Panc1 (cell line): Measurements from ENCODE around the gene LRBA. TPM values are rescaled to one million over a fixed set of nuclear protein-coding genes. Genes with fewer than 3 reads are reported as not detected.

Source experiments
- ATAC-seq: fragments of 200-7000 bp; cut with Tn5 transposase; 2 replicates; pipeline ENCODE4 v1.9.1; 2020; ENCODE audit warnings: mild to moderate bottlenecking, moderate library complexity
- BruUV-seq: library from RNA; stranded (reverse); fragments of 400-500 nt; replicated peaks from 2 replicates; lab custom pipeline; 2021; lab: Mats Ljungman, UMichigan
- CTCF ChIA-PET: fragments of 300-600 bp; sonication (Branson Sonifier 250); formaldehyde crosslinking; loops from one replicate; lab custom pipeline; 2022; ENCODE audit warnings: antibody characterized with exemption; lab: Charles Lee
- POLR2A ChIA-PET: fragments of 300-600 bp; sonication (Branson Sonifier 250); formaldehyde crosslinking; loops from one replicate; lab custom pipeline; 2022; ENCODE audit warnings: antibody characterized with exemption; lab: Charles Lee
- DNase-seq: peaks from one replicate; pipeline ENCODE4 v3.0.0-alpha.2; 2010; ENCODE audit warnings: low read depth, low spot score
- H3K27ac ChIP-seq: 2 replicates; pipeline ENCODE4 v1.5.1; 2011; ENCODE audit warnings: mild to moderate bottlenecking, low read length, inconsistent platforms
- H3K27me3 ChIP-seq: fragments of 200-500 bp; sonication (Bioruptor generic); 2 replicates; pipeline ENCODE4 v1.6.0; 2014; ENCODE audit warnings: low read length, inconsistent platforms; ENCODE audit not compliant: control insufficient read depth, insufficient read depth
- H3K36me3 ChIP-seq: fragments of 200-500 bp; sonication (Bioruptor generic); 2 replicates; pipeline ENCODE4 v1.5.1; 2014; ENCODE audit warnings: inconsistent platforms, mild to moderate bottlenecking, low read length, moderate library complexity; ENCODE audit not compliant: control insufficient read depth, insufficient read depth
- H3K4me1 ChIP-seq: 2 replicates; pipeline ENCODE4 v1.5.1; 2011; ENCODE audit warnings: inconsistent platforms, mild to moderate bottlenecking, low read length, moderate library complexity; ENCODE audit not compliant: control insufficient read depth, insufficient read depth
- H3K4me3 ChIP-seq, 2 experiments: 2 replicates each; pipeline ENCODE4 v1.5.1; 2011 to 2012; ENCODE audit warnings: low read depth in 2 of 2, low read length in 2 of 2, mild to moderate bottlenecking in 2 of 2, inconsistent platforms in 1 of 2, moderate library complexity in 1 of 2
- H3K9me3 ChIP-seq: fragments of 200-500 bp; sonication (Bioruptor generic); 2 replicates; pipeline ENCODE4 v1.5.1; 2014; ENCODE audit warnings: low read depth, mild to moderate bottlenecking, inconsistent platforms, low read length, moderate library complexity; ENCODE audit not compliant: control insufficient read depth, insufficient read depth
- CTCF ChIP-seq: fragments of 450-650 bp; IDR thresholded peaks from 2 replicates; pipeline ENCODE4 v1.5.1; 2017; ENCODE audit warnings: mild to moderate bottlenecking
- POLR2AphosphoS5 ChIP-seq: IDR thresholded peaks from 2 replicates; pipeline ENCODE4 v1.6.1; 2012; ENCODE audit warnings: mild to moderate bottlenecking, low read depth, low read length, moderate library complexity
- REST ChIP-seq, 2 experiments: IDR thresholded peaks; 2 replicates each; pipeline ENCODE4 v1.6.1; 2011 to 2012; ENCODE audit warnings: low read depth in 2 of 2, control low read depth in 1 of 2, low read length in 1 of 2, mild to moderate bottlenecking in 1 of 2, moderate library complexity in 1 of 2; ENCODE audit not compliant: insufficient read depth in 1 of 2
- SIN3A ChIP-seq: IDR thresholded peaks from 2 replicates; pipeline ENCODE4 v1.6.1; 2012; ENCODE audit warnings: low read depth, mild to moderate bottlenecking, low read length, moderate library complexity, borderline replicate concordance; ENCODE audit not compliant: insufficient read depth
- TCF7L2 ChIP-seq: IDR thresholded peaks from 2 replicates; pipeline ENCODE4 v1.6.1; 2011; ENCODE audit warnings: mild to moderate bottlenecking, low read depth, low read length, inconsistent platforms
- in situ Hi-C: cut with HindIII; loops from 2 replicates; pipeline ENCODE4 v1.10.0; 2016; ENCODE audit warnings: low sequenced_read_pairs, low pct_unique_long_range_greater_than_20kb
- intact Hi-C: fragments of 100-400 bp; cut with micrococcal nuclease; formaldehyde crosslinking; loops from one replicate; pipeline ENCODE4 v1.10.0; 2022; ENCODE audit not compliant: unreplicated experiment
- total RNA-seq: library from RNA; stranded (reverse); gene quantifications from one replicate; pipeline ENCODE4 v1.2.1, GENCODE V29; 2021; ENCODE audit not compliant: unreplicated experiment

Gene LRBA
- total RNA-seq, 1 experiment from 2014 or later = 26.4 TPM

- H3K9me3 ChIP-seq = no peaks in the 10 kb centered on the region
- TF ChIP-seq CTCF (no peak), REST (IDR thresholded peaks at IDR 0.05; ENCODE audit: insufficient read depth in 1 of 2, low read depth in 2 of 2, low read length in 1 of 2) (no peak)
- no peak overlapping the region for H3K27ac ChIP-seq
- no peaks in the 10 kb centered on the region for H3K36me3 ChIP-seq
- ChIA-PET CTCF (no interaction called here), POLR2A (no interaction called here)
- H3K4me3 ChIP-seq = no peak overlapping the region
- ATAC-seq (no peak), DNase-seq (no peak)
- no peaks in the 10 kb centered on the region for H3K27me3 ChIP-seq
- in situ Hi-C loops = no loop called here
- H3K4me1 ChIP-seq = no peaks in the 10 kb centered on the region
- intact Hi-C loops = no loop called here
- no TSS peak for BruUV-seq
Observed at GRCh38 chr4:150401083-150401687, 613.9 kb downstream of the LRBA start.

GRCh38 chr4:150395872-150396271 is 619.2 kb downstream of the LRBA start:
- Histone ChIP-seq H3K27ac (no peak overlapping the region), H3K4me3 (no peak overlapping the region), H3K27me3 (no peaks in the 10 kb centered on the region), H3K9me3 (no peaks in the 10 kb centered on the region), H3K36me3 (no peaks in the 10 kb centered on the region), H3K4me1 (no peaks in the 10 kb centered on the region)
- DNase-seq (no peak), ATAC-seq (no peak)
- ChIA-PET CTCF (no interaction called here), POLR2A (no interaction called here)
- no TSS peak for BruUV-seq
- in situ Hi-C loops = no loop called here
- intact Hi-C loops = no loop called here
- TF ChIP-seq TCF7L2 (no peak), CTCF (no peak), SIN3A (no peak), POLR2AphosphoS5 (no peak), REST (IDR thresholded peaks at IDR 0.05; ENCODE audit: insufficient read depth in 1 of 2, low read depth in 2 of 2, low read length in 1 of 2) (no peak)
